Measurements from ENCODE around the gene SLC6A13.

The SLC6A13 gene

GRCh38 chr12:288687-289086, 26.1 kb upstream of the SLC6A13 start:
- no peaks in the 10 kb centered on the region for H3K4me1 ChIP-seq (ENCODE audit: control insufficient read depth in 1 of 2, insufficient read depth in 2 of 2, low read length in 2 of 2)
- WGBS (ENCODE audit: extremely low coverage, insufficient coverage, insufficient read length), result no CpG with 5 or more reads among the region's 5 CpGs
- H3K23ac ChIP-seq (ENCODE audit: low read length), result no peak overlapping the region
- no peak overlapping the region for H2BK5ac ChIP-seq (ENCODE audit: low read depth, low read length, poor library complexity)
- H3K9me3 ChIP-seq (ENCODE audit: insufficient read depth, low read depth, low read length), result no peaks in the 10 kb centered on the region
- no peak overlapping the region for H3K4ac ChIP-seq (ENCODE audit: low read depth, low read length)
- no peaks in the 10 kb centered on the region for H3K27me3 ChIP-seq (ENCODE audit: insufficient read depth, low read length)
- no peaks in the 10 kb centered on the region for H3K79me2 ChIP-seq (ENCODE audit: control insufficient read depth, insufficient read depth, low read length, poor library complexity)
- no peaks in the 10 kb centered on the region for H3K79me1 ChIP-seq (ENCODE audit: low read length)
- no peak for DNase-seq
- no peak overlapping the region for H2BK120ac ChIP-seq (ENCODE audit: insufficient read depth, low read length, poor library complexity)
- H2AFZ ChIP-seq (ENCODE audit: insufficient read depth, low read length, poor library complexity), result no peak overlapping the region
- no peak overlapping the region for H4K8ac ChIP-seq (ENCODE audit: low read depth, low read length)
- H3K4me2 ChIP-seq (ENCODE audit: low read length), result no peak overlapping the region
- no peak overlapping the region for H3K18ac ChIP-seq (ENCODE audit: low read length)
- no peak overlapping the region for H3K27ac ChIP-seq (ENCODE audit: low read depth, low read length)
- no peak overlapping the region for H3K4me3 ChIP-seq (ENCODE audit: low read depth, low read length)
- no peak overlapping the region for H4K12ac ChIP-seq (ENCODE audit: low read depth, low read length)
- H3K9ac ChIP-seq (ENCODE audit: low read length), result no peak overlapping the region
- no peak overlapping the region for H2BK12ac ChIP-seq (ENCODE audit: low read length)
- H3K14ac ChIP-seq (ENCODE audit: low read length), result no peak overlapping the region
- H2AK5ac ChIP-seq (ENCODE audit: low read length), result no peak overlapping the region
- H4K91ac ChIP-seq (ENCODE audit: low read depth, low read length), result no peak overlapping the region
- H3K36me3 ChIP-seq (ENCODE audit: control insufficient read depth in 1 of 2, insufficient read depth in 2 of 2, low read length in 2 of 2), result peaks cover 7 to 19% of the 10 kb centered on the region in 2 experiments

GRCh38 chr12:286531-287300, 24.1 kb upstream of the SLC6A13 start:
- DNase-seq, result no peak
- H3K79me2 ChIP-seq (ENCODE audit: control insufficient read depth, insufficient read depth, low read length, poor library complexity), result no peaks in the 10 kb centered on the region
- WGBS (ENCODE audit: extremely low coverage, insufficient coverage, insufficient read length), result no CpG with 5 or more reads among the region's 5 CpGs

GRCh38 chr12:278046-278445, 15.4 kb upstream of the SLC6A13 start:
- Histone ChIP-seq H2BK120ac (ENCODE audit: insufficient read depth, low read length, poor library complexity) (no peak overlapping the region), H3K4me3 (ENCODE audit: low read depth, low read length) (no peak overlapping the region), H3K4me1 (ENCODE audit: control insufficient read depth in 1 of 2, insufficient read depth in 2 of 2, low read length in 2 of 2) (no peaks in the 10 kb centered on the region), H3K36me3 (ENCODE audit: control insufficient read depth in 1 of 2, insufficient read depth in 2 of 2, low read length in 2 of 2) (peaks cover 0 to 2% of the 10 kb centered on the region in 2 experiments), H3K9ac (ENCODE audit: low read length) (no peak overlapping the region), H3K23ac (ENCODE audit: low read length) (no peak overlapping the region), H3K14ac (ENCODE audit: low read length) (no peak overlapping the region), H3K27ac (ENCODE audit: low read depth, low read length) (no peak overlapping the region), H4K12ac (ENCODE audit: low read depth, low read length) (no peak overlapping the region), H2BK5ac (ENCODE audit: low read depth, low read length, poor library complexity) (no peak overlapping the region), H3K79me2 (ENCODE audit: control insufficient read depth, insufficient read depth, low read length, poor library complexity) (no peaks in the 10 kb centered on the region), H3K4me2 (ENCODE audit: low read length) (no peak overlapping the region), H2AFZ (ENCODE audit: insufficient read depth, low read length, poor library complexity) (no peak overlapping the region), H4K8ac (ENCODE audit: low read depth, low read length) (no peak overlapping the region), H2BK12ac (ENCODE audit: low read length) (no peak overlapping the region), H4K91ac (ENCODE audit: low read depth, low read length) (no peak overlapping the region), H3K79me1 (ENCODE audit: low read length) (no peaks in the 10 kb centered on the region), H3K9me3 (ENCODE audit: insufficient read depth, low read depth, low read length) (no peaks in the 10 kb centered on the region), H3K27me3 (ENCODE audit: insufficient read depth, low read length) (no peaks in the 10 kb centered on the region), H3K18ac (ENCODE audit: low read length) (no peak overlapping the region), H2AK5ac (ENCODE audit: low read length) (no peak overlapping the region), H3K4ac (ENCODE audit: low read depth, low read length) (no peak overlapping the region)
- no peak for DNase-seq
- WGBS (ENCODE audit: extremely low coverage, insufficient coverage, insufficient read length), result no CpG with 5 or more reads among the region's 5 CpGs

More at GRCh38 chr12:286531-287300, 24.1 kb upstream of the SLC6A13 start:
- Histone ChIP-seq H4K8ac (ENCODE audit: low read depth, low read length) (no peak overlapping the region), H3K4me3 (ENCODE audit: low read depth, low read length) (no peak overlapping the region), H3K4me1 (ENCODE audit: control insufficient read depth in 1 of 2, insufficient read depth in 2 of 2, low read length in 2 of 2) (no peaks in the 10 kb centered on the region), H2BK5ac (ENCODE audit: low read depth, low read length, poor library complexity) (no peak overlapping the region), H3K36me3 (ENCODE audit: control insufficient read depth in 1 of 2, insufficient read depth in 2 of 2, low read length in 2 of 2) (peaks cover 2 to 12% of the 10 kb centered on the region in 2 experiments), H3K18ac (ENCODE audit: low read length) (no peak overlapping the region), H4K91ac (ENCODE audit: low read depth, low read length) (no peak overlapping the region), H3K9ac (ENCODE audit: low read length) (no peak overlapping the region), H3K27me3 (ENCODE audit: insufficient read depth, low read length) (no peaks in the 10 kb centered on the region), H3K9me3 (ENCODE audit: insufficient read depth, low read depth, low read length) (no peaks in the 10 kb centered on the region), H3K23ac (ENCODE audit: low read length) (no peak overlapping the region), H3K27ac (ENCODE audit: low read depth, low read length) (no peak overlapping the region), H2BK120ac (ENCODE audit: insufficient read depth, low read length, poor library complexity) (no peak overlapping the region), H3K4ac (ENCODE audit: low read depth, low read length) (no peak overlapping the region), H2AFZ (ENCODE audit: insufficient read depth, low read length, poor library complexity) (no peak overlapping the region), H2BK12ac (ENCODE audit: low read length) (no peak overlapping the region), H3K4me2 (ENCODE audit: low read length) (no peak overlapping the region), H4K12ac (ENCODE audit: low read depth, low read length) (no peak overlapping the region), H3K79me1 (ENCODE audit: low read length) (no peaks in the 10 kb centered on the region), H3K14ac (ENCODE audit: low read length) (no peak overlapping the region), H2AK5ac (ENCODE audit: low read length) (no peak overlapping the region)

GRCh38 chr12:275812-276211, 13.2 kb upstream of the SLC6A13 start:
- Histone ChIP-seq H3K4me1 (ENCODE audit: control insufficient read depth in 1 of 2, insufficient read depth in 2 of 2, low read length in 2 of 2) (no peaks in the 10 kb centered on the region), H4K12ac (ENCODE audit: low read depth, low read length) (no peak overlapping the region), H4K8ac (ENCODE audit: low read depth, low read length) (no peak overlapping the region), H2BK12ac (ENCODE audit: low read length) (no peak overlapping the region), H3K18ac (ENCODE audit: low read length) (no peak overlapping the region), H3K4me3 (ENCODE audit: low read depth, low read length) (no peak overlapping the region), H2AFZ (ENCODE audit: insufficient read depth, low read length, poor library complexity) (no peak overlapping the region), H3K4me2 (ENCODE audit: low read length) (no peak overlapping the region), H3K9me3 (ENCODE audit: insufficient read depth, low read depth, low read length) (no peaks in the 10 kb centered on the region), H2AK5ac (ENCODE audit: low read length) (no peak overlapping the region), H2BK120ac (ENCODE audit: insufficient read depth, low read length, poor library complexity) (no peak overlapping the region), H3K27ac (ENCODE audit: low read depth, low read length) (no peak overlapping the region), H3K9ac (ENCODE audit: low read length) (no peak overlapping the region), H3K23ac (ENCODE audit: low read length) (no peak overlapping the region), H4K91ac (ENCODE audit: low read depth, low read length) (no peak overlapping the region), H3K36me3 (ENCODE audit: control insufficient read depth in 1 of 2, insufficient read depth in 2 of 2, low read length in 2 of 2) (peaks cover 0 to 2% of the 10 kb centered on the region in 2 experiments), H2BK5ac (ENCODE audit: low read depth, low read length, poor library complexity) (no peak overlapping the region), H3K79me1 (ENCODE audit: low read length) (no peaks in the 10 kb centered on the region), H3K4ac (ENCODE audit: low read depth, low read length) (no peak overlapping the region), H3K14ac (ENCODE audit: low read length) (no peak overlapping the region), H3K79me2 (ENCODE audit: control insufficient read depth, insufficient read depth, low read length, poor library complexity) (no peaks in the 10 kb centered on the region), H3K27me3 (ENCODE audit: insufficient read depth, low read length) (no peaks in the 10 kb centered on the region)
- DNase-seq, result no peak
- no CpG with 5 or more reads among the region's 6 CpGs for WGBS (ENCODE audit: extremely low coverage, insufficient coverage, insufficient read length)
